DOHH2 (cell line): Measurements from ENCODE around the gene ZSWIM8.

Source experiments
- EZH2phosphoT487 ChIP-seq: fragments of 200-600 bp; sonication (generic); IDR thresholded peaks from 2 replicates; pipeline ENCODE4 v1.6.1; 2017; ENCODE audit warnings: borderline replicate concordance, mild to moderate bottlenecking, antibody characterized with exemption, low read length, moderate library complexity, mixed read lengths
- TF ChIP-seq, protein P1 (sequence below): fragments of 200-600 bp; sonication (generic); IDR thresholded peaks from one replicate; pipeline ENCODE4 v1.5.1; 2014; ENCODE audit warnings: antibody characterized with exemption, mild to moderate bottlenecking, low read depth, low read length; ENCODE audit not compliant: poor library complexity, severe bottlenecking

GRCh38 chr10:73759512-73760115 is 25.8 kb upstream of the ZSWIM8 start:
- TF ChIP-seq, protein P1, sequence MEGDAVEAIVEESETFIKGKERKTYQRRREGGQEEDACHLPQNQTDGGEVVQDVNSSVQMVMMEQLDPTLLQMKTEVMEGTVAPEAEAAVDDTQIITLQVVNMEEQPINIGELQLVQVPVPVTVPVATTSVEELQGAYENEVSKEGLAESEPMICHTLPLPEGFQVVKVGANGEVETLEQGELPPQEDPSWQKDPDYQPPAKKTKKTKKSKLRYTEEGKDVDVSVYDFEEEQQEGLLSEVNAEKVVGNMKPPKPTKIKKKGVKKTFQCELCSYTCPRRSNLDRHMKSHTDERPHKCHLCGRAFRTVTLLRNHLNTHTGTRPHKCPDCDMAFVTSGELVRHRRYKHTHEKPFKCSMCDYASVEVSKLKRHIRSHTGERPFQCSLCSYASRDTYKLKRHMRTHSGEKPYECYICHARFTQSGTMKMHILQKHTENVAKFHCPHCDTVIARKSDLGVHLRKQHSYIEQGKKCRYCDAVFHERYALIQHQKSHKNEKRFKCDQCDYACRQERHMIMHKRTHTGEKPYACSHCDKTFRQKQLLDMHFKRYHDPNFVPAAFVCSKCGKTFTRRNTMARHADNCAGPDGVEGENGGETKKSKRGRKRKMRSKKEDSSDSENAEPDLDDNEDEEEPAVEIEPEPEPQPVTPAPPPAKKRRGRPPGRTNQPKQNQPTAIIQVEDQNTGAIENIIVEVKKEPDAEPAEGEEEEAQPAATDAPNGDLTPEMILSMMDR, result no peak
- TF ChIP-seq EZH2phosphoT487, result no peak
